Prostate gland (tissue), 2 donors: ENCODE results near the gene PSMB10.

Source experiments
- CTCF ChIP-seq, 4 experiments: fragments of 200-600 bp in 2 of 4; fragments of 450-650 bp in 2 of 4; sonication (generic) in 2 of 4; IDR thresholded peaks; 1 replicate in 3 of 4; 2 replicates in 1 of 4; pipeline ENCODE4 v1.5.1; 2016 to 2019; ENCODE audit warnings: antibody characterized with exemption in 4 of 4, mild to moderate bottlenecking in 2 of 4, moderate library complexity in 2 of 4
- POLR2A ChIP-seq: fragments of 450-650 bp; IDR thresholded peaks from one replicate; pipeline ENCODE4 v1.6.1; 2016; ENCODE audit warnings: antibody characterized with exemption, mild to moderate bottlenecking
- POLR2AphosphoS5 ChIP-seq: sonication (generic); formaldehyde crosslinking; IDR thresholded peaks from one replicate; pipeline ENCODE4 v1.6.1; 2017; ENCODE audit warnings: antibody characterized with exemption

GRCh38 chr16:67931712-67932461 lies 4.8 kb downstream of the PSMB10 start, which contains the start of gene CTRL:
- TF ChIP-seq CTCF (IDR thresholded peaks at IDR 0.05): no peak
- TF ChIP-seq POLR2A: no peak
- no peak for TF ChIP-seq POLR2AphosphoS5
